ENCODE results near the gene UMODL1.

GRCh38 chr21:42056468-42056867 is 14.6 kb upstream of the UMODL1 start:
- TF ChIP-seq CTCF (IDR thresholded peaks at IDR 0.05), result no peak
- TF ChIP-seq POLR2AphosphoS5 (IDR thresholded peaks at IDR 0.05; ENCODE audit: low read depth, low read length), result no peak
